Measurements from ENCODE around the gene STARD9.

Gene STARD9

GRCh38 chr15:42721016-42721415 lies 145.6 kb downstream of the STARD9 start:
- no peak overlapping the region for H2AFZ ChIP-seq (ENCODE audit: low read depth, low read length)
- no peak overlapping the region for H2BK5ac ChIP-seq (ENCODE audit: low read depth, low read length, poor library complexity, severe bottlenecking)
- WGBS = 91% methylated on average over 6 of the region's 6 CpGs
- H3K4me2 ChIP-seq (ENCODE audit: low read length, poor library complexity, severe bottlenecking) = no peak overlapping the region
- no peak overlapping the region for H2AK5ac ChIP-seq (ENCODE audit: low read length, severe bottlenecking)
- H3K79me1 ChIP-seq (replicated peaks; ENCODE audit: low read length, poor library complexity, severe bottlenecking) = peaks cover 26% of the 10 kb centered on the region
- H3K23ac ChIP-seq (ENCODE audit: low read length in 2 of 2) = no peak overlapping the region
- no peak overlapping the region for H2BK12ac ChIP-seq (ENCODE audit: low read length in 2 of 2)
- H2BK120ac ChIP-seq (ENCODE audit: low read depth, low read length) = no peak overlapping the region
- H3K9ac ChIP-seq (ENCODE audit: low read length) = no peak overlapping the region
- H3K4me3 ChIP-seq (ENCODE audit: insufficient read depth in 1 of 2, low read depth in 1 of 2, low read length in 2 of 2) = no peak overlapping the region
- no peak overlapping the region for H2BK15ac ChIP-seq (ENCODE audit: low read depth, poor library complexity, severe bottlenecking)
- no peaks in the 10 kb centered on the region for H3K27me3 ChIP-seq (ENCODE audit: control insufficient read depth in 1 of 2, insufficient read depth in 1 of 2, low read length in 2 of 2)
- H3K9me3 ChIP-seq (ENCODE audit: control insufficient read depth, low read length) = no peaks in the 10 kb centered on the region
- no peak overlapping the region for H3K4ac ChIP-seq (ENCODE audit: low read depth in 1 of 2, low read length in 2 of 2)
- no peak overlapping the region for H4K91ac ChIP-seq (ENCODE audit: low read length)
- DNase-seq = no peak
- no peak overlapping the region for H3K14ac ChIP-seq (ENCODE audit: low read length in 2 of 2)
- no peak overlapping the region for H4K8ac ChIP-seq (ENCODE audit: low read length)
- H3K27ac ChIP-seq (ENCODE audit: low read length, poor library complexity, severe bottlenecking) = no peak overlapping the region
- H3K36me3 ChIP-seq (ENCODE audit: control insufficient read depth in 1 of 2, insufficient read depth in 2 of 2, low read depth in 1 of 2, low read length in 2 of 2) = peaks cover 68 to 74% of the 10 kb centered on the region in 2 experiments
- peaks cover 5% of the 10 kb centered on the region for H3K4me1 ChIP-seq (ENCODE audit: control insufficient read depth, insufficient read depth, low read depth, low read length)
- H3K18ac ChIP-seq (ENCODE audit: low read depth in 1 of 2, low read length in 2 of 2) = no peak overlapping the region

DNA sequence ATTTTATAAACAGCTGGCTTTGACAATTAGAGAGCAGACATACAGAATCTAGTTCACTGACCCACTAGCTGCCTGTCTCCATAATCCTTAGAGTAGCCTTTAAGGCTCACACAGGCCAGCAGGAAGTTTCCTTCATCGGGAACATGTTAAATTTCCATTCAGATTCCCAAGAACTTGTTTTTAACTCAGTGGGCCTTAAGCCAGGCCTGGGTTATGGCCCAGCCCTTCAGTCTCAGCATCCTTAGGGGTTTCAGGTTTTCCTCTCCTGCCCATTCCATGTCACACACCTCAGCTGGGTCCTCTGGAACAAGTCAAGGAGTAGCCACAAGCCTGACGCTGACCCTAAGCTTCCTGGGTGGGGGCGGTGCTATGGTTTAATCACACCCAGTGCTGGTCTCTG lies 146.5 kb downstream of the STARD9 start:
- Histone ChIP-seq H3K23ac (ENCODE audit: low read length in 2 of 2) (no peak overlapping the region), H3K79me1 (replicated peaks; ENCODE audit: low read length, poor library complexity, severe bottlenecking) (peaks cover 26% of the 10 kb centered on the region)
- 79% methylated on average over 3 of the region's 3 CpGs for WGBS

GRCh38 chr15:42723068-42723467 lies 147.7 kb downstream of the STARD9 start:
- Histone ChIP-seq H3K27me3 (ENCODE audit: control insufficient read depth in 1 of 2, insufficient read depth in 1 of 2, low read length in 2 of 2) (no peaks in the 10 kb centered on the region), H3K14ac (ENCODE audit: low read length in 2 of 2) (no peak overlapping the region), H4K91ac (ENCODE audit: low read length) (no peak overlapping the region), H3K4me2 (ENCODE audit: low read length, poor library complexity, severe bottlenecking) (no peak overlapping the region), H3K4me3 (ENCODE audit: insufficient read depth in 1 of 2, low read depth in 1 of 2, low read length in 2 of 2) (no peak overlapping the region), H2BK5ac (ENCODE audit: low read depth, low read length, poor library complexity, severe bottlenecking) (no peak overlapping the region), H3K4ac (ENCODE audit: low read depth in 1 of 2, low read length in 2 of 2) (no peak overlapping the region), H2AK5ac (ENCODE audit: low read length, severe bottlenecking) (no peak overlapping the region), H3K9me3 (ENCODE audit: control insufficient read depth, low read length) (no peaks in the 10 kb centered on the region), H3K27ac (ENCODE audit: low read length, poor library complexity, severe bottlenecking) (no peak overlapping the region), H3K36me3 (ENCODE audit: control insufficient read depth in 1 of 2, insufficient read depth in 2 of 2, low read depth in 1 of 2, low read length in 2 of 2) (peaks cover 69 to 88% of the 10 kb centered on the region in 2 experiments), H3K79me1 (replicated peaks; ENCODE audit: low read length, poor library complexity, severe bottlenecking) (peaks cover 28% of the 10 kb centered on the region), H3K18ac (ENCODE audit: low read depth in 1 of 2, low read length in 2 of 2) (no peak overlapping the region), H3K9ac (ENCODE audit: low read length) (no peak overlapping the region), H2BK120ac (ENCODE audit: low read depth, low read length) (no peak overlapping the region), H3K4me1 (ENCODE audit: control insufficient read depth, insufficient read depth, low read depth, low read length) (no peaks in the 10 kb centered on the region), H2AFZ (ENCODE audit: low read depth, low read length) (no peak overlapping the region), H3K23ac (ENCODE audit: low read length in 2 of 2) (no peak overlapping the region), H2BK12ac (ENCODE audit: low read length in 2 of 2) (no peak overlapping the region), H2BK15ac (ENCODE audit: low read depth, poor library complexity, severe bottlenecking) (no peak overlapping the region), H4K8ac (ENCODE audit: low read length) (no peak overlapping the region)
- no peak for DNase-seq
- 96% methylated on average over 4 of the region's 4 CpGs for WGBS

More for the DNA sequence above, 146.5 kb downstream of the STARD9 start:
- no peak overlapping the region for H3K4me2 ChIP-seq (ENCODE audit: low read length, poor library complexity, severe bottlenecking)
- H4K91ac ChIP-seq (ENCODE audit: low read length) = no peak overlapping the region
- DNase-seq = no peak
- H2BK120ac ChIP-seq (ENCODE audit: low read depth, low read length) = no peak overlapping the region
- no peak overlapping the region for H4K8ac ChIP-seq (ENCODE audit: low read length)
- no peak overlapping the region for H2BK15ac ChIP-seq (ENCODE audit: low read depth, poor library complexity, severe bottlenecking)
- H3K18ac ChIP-seq (ENCODE audit: low read depth in 1 of 2, low read length in 2 of 2) = no peak overlapping the region
- no peak overlapping the region for H3K4me3 ChIP-seq (ENCODE audit: insufficient read depth in 1 of 2, low read depth in 1 of 2, low read length in 2 of 2)
- H3K27ac ChIP-seq (ENCODE audit: low read length, poor library complexity, severe bottlenecking) = no peak overlapping the region
- H3K36me3 ChIP-seq (ENCODE audit: control insufficient read depth in 1 of 2, insufficient read depth in 2 of 2, low read depth in 1 of 2, low read length in 2 of 2) = peaks cover 69 to 83% of the 10 kb centered on the region in 2 experiments
- no peak overlapping the region for H3K4ac ChIP-seq (ENCODE audit: low read depth in 1 of 2, low read length in 2 of 2)
- H3K9me3 ChIP-seq (ENCODE audit: control insufficient read depth, low read length) = no peaks in the 10 kb centered on the region
- H3K27me3 ChIP-seq (ENCODE audit: control insufficient read depth in 1 of 2, insufficient read depth in 1 of 2, low read length in 2 of 2) = no peaks in the 10 kb centered on the region
- H2BK12ac ChIP-seq (ENCODE audit: low read length in 2 of 2) = no peak overlapping the region
- H2BK5ac ChIP-seq (ENCODE audit: low read depth, low read length, poor library complexity, severe bottlenecking) = no peak overlapping the region
- no peak overlapping the region for H3K14ac ChIP-seq (ENCODE audit: low read length in 2 of 2)
- H3K9ac ChIP-seq (ENCODE audit: low read length) = no peak overlapping the region
- H2AK5ac ChIP-seq (ENCODE audit: low read length, severe bottlenecking) = no peak overlapping the region
- H2AFZ ChIP-seq (ENCODE audit: low read depth, low read length) = no peak overlapping the region
- H3K4me1 ChIP-seq (ENCODE audit: control insufficient read depth, insufficient read depth, low read depth, low read length) = no peaks in the 10 kb centered on the region

DNA sequence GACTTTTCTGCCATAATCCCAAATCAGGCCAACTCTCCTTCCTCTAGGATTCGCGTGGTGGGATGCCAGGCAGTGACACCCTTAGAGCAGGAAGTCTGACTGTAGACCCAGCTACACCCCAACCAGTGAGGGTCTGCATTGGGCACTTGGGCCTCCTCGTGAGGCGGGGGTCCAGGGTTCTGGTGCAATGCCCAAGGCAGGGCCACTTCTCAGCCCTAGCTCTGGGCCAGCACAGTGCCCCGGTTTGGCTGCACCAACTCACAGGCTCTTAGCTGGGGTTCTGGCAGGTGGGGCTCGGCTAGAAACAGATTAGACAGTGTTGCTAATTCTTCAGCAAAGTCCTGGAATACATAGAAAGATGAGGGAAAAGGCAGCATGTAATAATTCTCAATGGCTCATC lies 148.9 kb downstream of the STARD9 start:
- Histone ChIP-seq H2BK120ac (ENCODE audit: low read depth, low read length) (no peak overlapping the region), H3K27ac (ENCODE audit: low read length, poor library complexity, severe bottlenecking) (no peak overlapping the region), H3K14ac (ENCODE audit: low read length in 2 of 2) (no peak overlapping the region), H3K79me1 (replicated peaks; ENCODE audit: low read length, poor library complexity, severe bottlenecking) (peaks cover 31% of the 10 kb centered on the region), H2BK12ac (ENCODE audit: low read length in 2 of 2) (no peak overlapping the region), H4K91ac (ENCODE audit: low read length) (no peak overlapping the region), H3K27me3 (ENCODE audit: control insufficient read depth in 1 of 2, insufficient read depth in 1 of 2, low read length in 2 of 2) (no peaks in the 10 kb centered on the region), H4K8ac (ENCODE audit: low read length) (no peak overlapping the region), H3K36me3 (ENCODE audit: control insufficient read depth in 1 of 2, insufficient read depth in 2 of 2, low read depth in 1 of 2, low read length in 2 of 2) (peaks cover 71 to 87% of the 10 kb centered on the region in 2 experiments), H2AFZ (ENCODE audit: low read depth, low read length) (no peak overlapping the region), H3K4me1 (ENCODE audit: control insufficient read depth, insufficient read depth, low read depth, low read length) (no peaks in the 10 kb centered on the region), H3K23ac (ENCODE audit: low read length in 2 of 2) (no peak overlapping the region), H2BK5ac (ENCODE audit: low read depth, low read length, poor library complexity, severe bottlenecking) (no peak overlapping the region), H2BK15ac (ENCODE audit: low read depth, poor library complexity, severe bottlenecking) (no peak overlapping the region), H3K4me2 (ENCODE audit: low read length, poor library complexity, severe bottlenecking) (no peak overlapping the region), H3K9ac (ENCODE audit: low read length) (no peak overlapping the region), H2AK5ac (ENCODE audit: low read length, severe bottlenecking) (no peak overlapping the region), H3K18ac (ENCODE audit: low read depth in 1 of 2, low read length in 2 of 2) (no peak overlapping the region), H3K4me3 (ENCODE audit: insufficient read depth in 1 of 2, low read depth in 1 of 2, low read length in 2 of 2) (no peak overlapping the region), H3K9me3 (ENCODE audit: control insufficient read depth, low read length) (no peaks in the 10 kb centered on the region), H3K4ac (ENCODE audit: low read depth in 1 of 2, low read length in 2 of 2) (no peak overlapping the region)
- DNase-seq = no peak
- 98% methylated on average over 6 of the region's 6 CpGs for WGBS
